SHP77 (cell line): ENCODE results near the gene ERAL1.
A peak's percentile ranks its signal among the peaks of the same experiment; 100 is the strongest.
"Not testable (repeated sequence)": the region's sequence is repeated elsewhere in the genome, so short reads cannot be mapped to it uniquely, and the experiment has no call there.

Experiments
- DNase-seq, 2 experiments: peaks; one replicate each; lab custom pipeline; 2025; lab: John Stamatoyannopoulos, UW

ERAL1 gene

DNA sequence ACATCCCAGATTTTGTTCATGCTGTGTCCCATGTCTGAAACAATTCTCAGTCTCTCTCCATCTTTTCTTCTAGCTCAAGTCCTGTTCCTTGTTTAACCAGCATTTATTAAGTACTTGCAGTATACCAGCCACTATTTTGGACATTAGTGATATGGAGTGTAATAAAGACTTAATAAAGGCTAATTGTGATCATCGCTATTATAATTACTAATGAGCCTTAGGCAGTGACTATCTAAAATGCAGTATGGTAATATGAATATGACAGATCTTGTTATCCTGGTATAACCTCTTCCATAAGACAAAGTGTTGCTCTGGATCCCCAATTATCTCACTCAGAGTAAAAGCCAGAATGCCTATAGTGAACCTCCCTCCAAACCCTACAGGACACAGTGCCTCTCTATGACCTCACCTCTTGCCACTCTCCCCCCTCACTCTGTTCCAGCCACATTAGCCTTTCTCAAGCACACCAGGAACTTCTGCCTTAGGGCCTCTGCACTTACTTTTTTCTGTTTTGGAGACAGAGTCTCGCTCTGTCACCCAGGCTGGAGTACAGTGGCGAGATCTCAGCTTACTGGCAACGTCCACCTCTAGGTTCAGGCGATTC is 44.5 kb downstream of the ERAL1 start:
- DNase-seq: no peak

GRCh38 chr17:28900986-28901726 is 46.3 kb downstream of the ERAL1 start:
- DNase-seq: no peak

GRCh38 chr17:28901866-28902818 is 47.3 kb downstream of the ERAL1 start:
- DNase-seq: peak in 1 of 2 experiments; percentile 20

GRCh38 chr17:28902819-28903545 is 48.2 kb downstream of the ERAL1 start, which contains the start of gene DHRS13:
Gene DHRS13, minus strand, starts transcription at chr17:28903079. Its CDS starts 135 bp downstream, at chr17:28902944.
- DNase-seq: peak; percentile 86 to 89

DNA sequence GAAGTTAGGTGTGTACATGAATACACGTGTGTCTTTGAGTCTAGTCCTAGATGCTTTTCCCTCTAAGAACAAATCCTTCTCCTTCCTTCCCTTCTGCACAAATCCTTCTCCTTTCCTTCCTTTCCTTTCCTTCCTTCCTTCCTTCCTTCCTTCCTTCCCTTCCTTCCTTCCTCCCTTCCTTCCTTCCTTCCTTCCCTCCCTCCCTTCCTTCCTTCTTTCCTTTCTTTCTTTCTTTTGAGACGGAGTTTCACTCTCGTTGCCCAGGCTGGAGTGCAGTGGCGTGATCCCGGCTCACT is 48.7 kb downstream of the ERAL1 start:
- DNase-seq: not testable (repeated sequence)

DNA sequence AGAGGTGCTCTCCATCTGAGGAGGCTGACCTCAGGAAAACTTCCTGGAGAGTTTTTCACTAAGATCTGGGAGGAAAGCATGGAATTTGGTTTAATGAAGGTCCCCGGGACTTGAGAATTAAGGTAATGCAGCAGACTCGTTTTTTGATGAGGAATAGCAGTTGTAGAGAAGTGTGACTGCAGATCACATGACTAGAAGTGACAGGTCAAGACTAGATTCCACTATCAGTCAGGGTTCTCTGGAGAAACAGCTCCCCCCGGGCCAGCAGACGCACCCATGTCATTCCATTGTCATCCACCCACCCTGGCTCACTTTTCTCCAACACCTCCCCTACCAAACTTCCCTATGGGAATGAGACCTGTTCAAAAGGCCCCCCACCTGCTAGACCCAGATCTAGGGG is 50.0 kb downstream of the ERAL1 start:
- DNase-seq: no peak

DNA sequence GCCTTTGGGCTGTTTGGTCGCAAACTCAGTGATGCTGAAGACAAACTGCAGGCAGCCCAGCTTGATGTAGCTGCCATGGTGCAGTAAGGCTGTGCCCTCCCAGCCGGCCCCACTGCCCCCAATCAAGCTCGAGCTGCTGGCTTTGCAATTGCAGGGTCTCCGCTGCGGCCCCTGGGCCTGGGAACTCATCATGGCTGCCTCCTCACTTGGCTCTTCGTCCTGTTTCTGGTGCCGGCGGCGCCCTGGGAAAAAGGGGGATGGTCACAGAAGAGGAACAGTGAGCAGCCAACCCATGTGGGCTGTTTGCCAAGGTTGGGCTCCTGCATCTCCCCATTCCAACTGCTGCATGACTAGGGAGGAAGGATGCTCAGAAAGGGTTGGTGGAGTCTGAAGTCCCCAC is 51.5 kb downstream of the ERAL1 start:
- no peak for DNase-seq

- DNase-seq: no peak
Observed at GRCh38 chr17:28906706-28907438, 52.1 kb downstream of the ERAL1 start.

- DNase-seq: no peak
Observed at GRCh38 chr17:28907709-28908475, 53.1 kb downstream of the ERAL1 start.

GRCh38 chr17:28908640-28909167 is 53.9 kb downstream of the ERAL1 start:
- DNase-seq: no peak

DNA sequence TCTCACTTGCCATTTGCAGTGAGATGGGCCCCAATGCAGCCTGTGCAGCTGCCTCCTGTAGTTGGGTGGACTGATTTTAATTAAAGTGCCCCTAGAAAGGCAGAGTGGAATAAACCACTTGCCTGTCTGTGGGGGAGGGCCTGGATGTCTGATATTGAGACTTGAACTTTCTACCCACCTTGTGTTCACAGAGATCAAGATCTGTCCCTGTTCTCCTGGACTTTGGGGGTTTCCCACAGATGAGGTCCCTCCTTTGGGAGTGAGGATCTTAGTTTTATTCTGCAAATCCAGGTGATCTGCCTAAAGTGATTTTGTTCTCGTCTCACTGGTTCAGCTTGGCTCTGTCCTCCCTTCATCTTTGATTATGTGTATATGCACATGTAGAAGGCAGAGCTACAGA is 55.7 kb downstream of the ERAL1 start:
- DNase-seq: no peak
